NCI-H1092 (cell line): ENCODE results near the gene OR11A1.
"Not testable (repeated sequence)": the region's sequence is repeated elsewhere in the genome, so short reads cannot be mapped to it uniquely, and the experiment has no call there.

Experiments used
- DNase-seq: peaks from one replicate; lab custom pipeline; 2025; lab: John Stamatoyannopoulos, UW

Gene OR11A1

DNA sequence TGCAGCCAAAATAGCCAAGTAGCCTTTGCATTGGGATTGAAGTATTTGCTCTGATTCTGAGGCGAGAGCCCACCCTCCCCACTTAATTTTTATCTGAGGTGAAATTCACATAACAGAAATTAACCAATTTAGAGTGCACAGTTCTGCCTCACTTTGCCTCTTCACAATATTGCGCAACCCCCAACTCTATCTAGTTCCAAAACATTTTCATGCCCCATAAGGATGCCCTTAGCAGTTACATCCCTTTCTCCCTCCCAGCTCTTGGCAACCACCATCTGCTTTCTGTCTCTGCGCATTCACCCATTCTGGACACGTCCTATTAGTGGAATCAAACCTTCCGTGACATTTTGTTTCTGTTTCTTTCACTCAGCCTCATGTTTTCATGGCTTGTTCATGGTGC is 21.9 kb upstream of the OR11A1 start:
- no peak for DNase-seq

GRCh38 chr6:29477923-29478450 is 21.1 kb upstream of the OR11A1 start:
- DNase-seq = no peak

DNA sequence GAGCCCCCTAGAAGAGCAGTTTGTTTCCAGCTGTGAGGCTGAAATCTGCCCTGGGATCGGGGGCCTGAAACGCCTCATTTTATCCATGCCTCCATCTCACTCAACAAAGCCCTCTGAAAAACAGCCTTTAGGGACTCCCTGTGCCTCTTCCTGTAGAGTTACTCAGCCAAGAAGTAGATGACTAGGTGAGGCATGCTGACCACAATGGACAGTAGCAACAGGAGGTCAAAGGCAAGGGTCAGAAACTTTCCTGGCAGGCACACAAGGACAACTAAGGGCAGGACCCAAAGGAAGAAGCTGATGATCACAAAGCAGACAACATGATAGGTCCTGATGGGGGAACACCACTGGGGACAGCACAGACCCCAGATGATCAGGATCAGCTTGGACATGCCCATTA is 18.1 kb upstream of the OR11A1 start:
- DNase-seq = no peak

DNA sequence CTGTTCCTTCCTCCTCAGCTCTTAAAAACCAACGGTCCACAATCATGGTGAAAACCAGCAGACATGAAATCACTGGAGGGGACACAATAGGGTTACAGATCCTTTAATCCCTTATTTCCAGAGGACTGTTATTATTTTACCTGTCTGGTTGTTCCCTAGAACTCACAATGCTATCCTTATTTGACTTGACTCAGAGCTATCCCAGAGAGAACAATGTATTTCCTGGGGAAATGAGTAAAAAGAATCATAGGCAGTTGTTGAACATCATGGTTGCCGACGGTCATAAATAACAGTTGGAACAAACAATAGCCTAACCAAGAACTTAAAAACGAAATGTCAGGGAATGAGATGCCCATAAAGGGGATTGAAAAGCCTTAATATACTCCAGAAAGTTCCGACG is 9.4 kb upstream of the OR11A1 start:
- no peak for DNase-seq

DNA sequence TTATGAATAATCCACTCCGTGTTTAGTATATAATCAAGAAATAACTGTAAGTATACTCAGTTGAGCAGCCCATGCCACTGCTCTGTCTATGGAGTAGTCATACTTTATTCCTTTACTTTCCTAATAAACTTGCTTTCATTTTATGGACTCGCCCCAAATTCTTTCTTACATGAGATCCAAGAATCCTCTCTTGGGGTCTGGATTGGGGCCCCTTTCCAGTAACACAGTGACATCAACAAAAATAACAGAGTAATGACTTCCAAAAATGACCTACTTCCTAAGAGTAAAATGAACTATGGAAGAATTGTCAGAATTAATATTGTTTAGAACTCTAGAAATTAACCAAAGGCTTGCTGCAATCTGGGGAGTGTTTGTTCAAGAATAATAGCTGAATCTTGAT is 8.9 kb upstream of the OR11A1 start:
- DNase-seq = no peak

DNA sequence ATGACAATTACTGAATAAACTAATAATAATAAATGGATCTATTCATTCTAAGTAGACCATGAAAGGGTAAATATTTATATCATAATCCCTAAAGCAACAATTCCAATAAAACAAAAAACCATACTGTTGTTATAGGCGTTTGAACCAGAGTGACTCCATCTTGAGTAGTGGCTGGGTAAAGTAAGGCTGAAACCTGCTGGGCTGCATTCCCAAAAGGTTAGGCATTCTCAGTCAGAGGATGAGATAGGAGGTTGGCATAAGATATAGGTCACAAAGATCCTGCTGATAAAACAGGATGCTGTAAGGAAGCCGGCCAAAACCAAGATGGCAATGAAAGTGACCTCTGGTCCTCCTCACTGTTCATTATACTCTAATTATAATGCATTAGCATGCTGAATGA is 8.4 kb upstream of the OR11A1 start:
- no peak for DNase-seq

GRCh38 chr6:29462022-29462421 is 5.2 kb upstream of the OR11A1 start:
- no peak for DNase-seq

- DNase-seq = no peak
Observed at GRCh38 chr6:29461021-29461814, 4.3 kb upstream of the OR11A1 start.

GRCh38 chr6:29451471-29452193 is 5.2 kb downstream of the OR11A1 start:
- DNase-seq = no peak

DNA sequence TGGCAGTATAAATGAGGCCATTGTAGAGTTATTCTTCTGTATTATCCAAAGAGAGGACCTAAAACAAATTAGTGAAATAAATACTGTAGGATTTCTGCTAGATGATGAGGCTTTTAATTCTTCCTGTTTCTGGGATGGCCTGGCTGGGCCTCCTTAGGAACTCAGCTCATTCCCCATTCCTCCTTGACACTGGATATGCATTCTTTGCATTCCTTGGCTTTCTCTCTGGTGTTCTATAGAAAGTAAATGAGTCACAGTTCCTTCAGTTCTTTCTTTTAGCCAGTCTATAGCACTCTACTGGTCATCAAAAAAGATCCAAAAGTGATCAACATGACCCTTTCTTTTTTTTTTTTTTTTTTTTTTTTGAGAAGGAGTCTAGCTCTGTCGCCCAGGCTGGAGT is 9.2 kb downstream of the OR11A1 start:
- no peak for DNase-seq

DNA sequence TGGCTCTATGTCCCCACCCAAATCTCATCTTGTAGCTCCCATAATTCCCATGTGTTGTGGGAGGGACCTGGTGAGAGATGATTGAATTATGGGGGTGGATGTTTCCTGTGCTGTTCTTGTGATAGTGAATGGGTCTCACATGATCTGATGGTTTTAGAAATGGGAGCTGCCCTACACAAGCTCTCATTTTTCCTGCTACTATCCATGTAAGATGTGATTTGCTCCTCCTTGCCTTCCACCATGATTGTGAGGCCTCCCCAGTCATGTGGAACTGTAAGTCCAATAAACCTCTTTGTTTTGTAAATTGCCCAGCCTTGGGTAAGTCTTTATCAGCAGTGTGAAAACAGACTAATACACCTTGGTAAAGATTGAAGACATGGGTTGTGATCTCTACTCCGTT is 12.8 kb downstream of the OR11A1 start:
- DNase-seq = not testable (repeated sequence)

DNA sequence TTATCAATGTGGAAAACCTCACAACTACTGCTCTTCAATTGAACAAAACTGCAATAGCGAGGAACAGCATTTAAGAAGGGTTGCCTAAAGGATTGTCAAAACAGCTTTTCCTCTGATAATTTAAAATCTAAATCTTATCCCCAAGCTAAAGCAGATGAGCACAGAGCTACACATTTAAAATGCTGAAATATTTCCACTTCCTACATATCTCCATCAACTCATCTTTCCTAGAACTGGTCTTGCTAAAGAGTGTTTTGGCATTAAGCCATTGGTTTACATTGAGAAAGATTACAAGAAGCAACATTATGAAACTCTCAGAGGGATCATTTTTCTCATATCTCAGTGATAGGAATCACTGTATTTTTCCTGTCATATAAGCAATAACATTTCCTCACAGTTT is 14.2 kb downstream of the OR11A1 start:
- no peak for DNase-seq

- DNase-seq = no peak
Observed at GRCh38 chr6:29439006-29439405, 17.9 kb downstream of the OR11A1 start, which contains the start of gene OR10C1. OR10C1 (plus strand) TSS chr6:29439306; CDS start chr6:29440016, 710 bp downstream.

DNA sequence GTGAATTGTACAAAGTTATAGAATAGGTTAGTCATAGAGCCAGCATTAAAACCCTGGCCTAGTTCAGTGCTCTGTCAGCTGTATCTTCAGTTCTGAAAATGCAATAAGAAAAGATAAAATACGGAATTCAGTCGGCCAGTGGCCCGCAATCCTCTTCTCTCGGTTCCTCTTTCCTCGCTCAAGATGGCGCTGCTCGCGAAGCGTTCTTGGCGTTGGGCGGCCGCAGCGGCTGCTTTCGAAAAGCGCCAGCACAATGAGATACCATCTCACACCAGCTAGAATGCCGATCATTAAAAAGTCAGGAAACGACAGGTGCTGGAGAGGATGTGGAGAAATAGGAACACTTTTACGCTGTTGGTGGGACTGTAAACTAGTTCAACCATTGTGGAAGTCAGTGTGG is 20.1 kb downstream of the OR11A1 start:
- DNase-seq = not testable (repeated sequence)

GRCh38 chr6:29426654-29427053 is 30.2 kb downstream of the OR11A1 start:
- DNase-seq = no peak

GRCh38 chr6:29425075-29425474 is 31.8 kb downstream of the OR11A1 start:
- no peak for DNase-seq

- DNase-seq = no peak
Observed at GRCh38 chr6:29424575-29424974, 32.3 kb downstream of the OR11A1 start.

DNA sequence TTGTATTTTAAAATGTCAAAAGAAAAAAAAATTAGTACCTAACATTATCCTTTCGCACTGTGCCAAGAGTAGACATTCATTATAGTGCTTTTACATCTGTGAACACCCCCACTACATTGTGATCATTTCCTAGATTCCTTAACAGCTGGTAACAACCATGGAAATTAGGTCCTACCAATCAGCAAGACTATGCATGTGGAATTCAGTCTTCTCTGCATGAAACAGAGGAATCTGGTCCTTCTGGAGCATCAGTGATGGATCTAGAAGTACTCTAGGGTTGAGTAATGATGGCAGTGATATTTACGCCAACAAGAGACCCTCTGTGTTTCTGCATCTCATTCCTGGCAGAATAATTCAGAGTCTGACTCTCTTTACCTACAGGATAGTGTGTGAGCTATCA is 32.7 kb downstream of the OR11A1 start:
- no peak for DNase-seq

DNA sequence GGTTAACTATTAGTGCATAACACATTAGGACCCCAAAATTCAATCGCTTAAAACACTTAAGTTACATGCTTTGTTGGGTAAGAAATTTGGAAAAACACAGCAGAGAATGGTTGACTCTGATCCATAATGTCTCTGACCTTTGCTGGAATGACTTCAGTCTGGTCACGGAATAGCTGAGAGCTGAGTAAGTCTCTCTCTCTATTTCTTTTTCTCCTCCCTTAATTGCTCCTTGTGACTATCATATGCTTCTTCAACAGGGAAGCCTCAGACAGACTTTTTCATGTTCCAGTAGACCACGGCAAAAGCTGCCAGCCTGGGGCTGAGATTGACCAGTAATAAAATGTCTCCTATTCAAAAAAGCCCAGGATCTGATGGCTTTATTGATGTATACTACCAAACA is 37.4 kb downstream of the OR11A1 start:
- no peak for DNase-seq

DNA sequence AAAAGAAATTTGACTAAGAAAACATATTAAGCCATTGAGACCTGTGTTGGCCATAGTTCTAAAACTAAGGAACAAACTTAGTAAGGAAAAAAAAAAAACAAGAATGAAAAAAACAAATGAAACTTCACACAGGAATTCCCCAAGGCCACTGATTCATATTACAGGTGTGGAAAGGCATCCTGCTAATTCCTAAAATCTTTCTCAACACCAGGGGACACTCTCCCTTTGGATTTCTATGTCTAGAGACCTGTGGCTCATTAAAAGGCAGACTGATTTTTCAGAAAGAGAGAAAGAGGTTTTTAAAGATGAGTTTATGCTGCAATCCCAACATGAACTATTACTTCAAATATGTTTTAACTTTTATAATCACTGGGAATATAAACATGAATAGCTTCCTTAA is 42.3 kb downstream of the OR11A1 start, which contains the start of gene OR12D1:
OR12D1 (plus strand) TSS at position 341 of the 400 bp plus-strand sequence.
- no peak for DNase-seq

DNA sequence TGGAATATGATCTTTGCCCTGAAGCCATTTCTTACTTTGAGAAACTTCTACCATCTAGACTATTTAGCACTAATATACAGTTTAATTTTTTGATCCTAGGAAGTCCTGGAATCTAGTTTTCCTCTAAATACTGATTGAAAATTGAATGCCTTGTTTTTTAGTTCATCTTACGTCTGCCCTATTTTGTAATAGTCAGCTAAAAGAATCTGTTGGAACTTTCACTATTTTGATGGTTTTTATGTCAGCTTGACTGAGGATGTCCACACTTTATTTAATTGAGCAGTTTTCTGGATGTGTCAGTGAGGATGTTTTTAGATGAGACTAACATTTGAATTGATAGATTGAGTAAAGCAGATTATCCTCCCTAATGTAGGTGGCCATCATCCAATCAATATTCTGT is 53.1 kb downstream of the OR11A1 start:
- no peak for DNase-seq

- DNase-seq = no peak
Observed at GRCh38 chr6:29399525-29399924, 57.3 kb downstream of the OR11A1 start.

- DNase-seq = no peak
Observed at GRCh38 chr6:29395331-29395730, 61.5 kb downstream of the OR11A1 start, which contains the start of gene OR12D2. OR12D2 (plus strand) TSS chr6:29395631; CDS start chr6:29396700, 1,069 bp downstream.
